NCI-H2081 (cell line): Measurements from ENCODE around the gene KIF3C.
"Not testable (repeated sequence)": the region's sequence is repeated elsewhere in the genome, so short reads cannot be mapped to it uniquely, and the experiment has no call there.

ENCODE experiments used
- DNase-seq, 2 experiments: peaks; one replicate each; lab custom pipeline; 2025; lab: John Stamatoyannopoulos, UW

KIF3C gene

GRCh38 chr2:25915944-25916772, 66.1 kb downstream of the KIF3C start:
- not testable (repeated sequence) for DNase-seq

GRCh38 chr2:25915411-25915810, 66.9 kb downstream of the KIF3C start:
- not testable (repeated sequence) for DNase-seq

GRCh38 chr2:25913696-25913973, 68.7 kb downstream of the KIF3C start:
- not testable (repeated sequence) for DNase-seq

- DNase-seq: no peak
These were observed 69.2 kb downstream of the KIF3C start for GRCh38 chr2:25912851-25913695.

DNA sequence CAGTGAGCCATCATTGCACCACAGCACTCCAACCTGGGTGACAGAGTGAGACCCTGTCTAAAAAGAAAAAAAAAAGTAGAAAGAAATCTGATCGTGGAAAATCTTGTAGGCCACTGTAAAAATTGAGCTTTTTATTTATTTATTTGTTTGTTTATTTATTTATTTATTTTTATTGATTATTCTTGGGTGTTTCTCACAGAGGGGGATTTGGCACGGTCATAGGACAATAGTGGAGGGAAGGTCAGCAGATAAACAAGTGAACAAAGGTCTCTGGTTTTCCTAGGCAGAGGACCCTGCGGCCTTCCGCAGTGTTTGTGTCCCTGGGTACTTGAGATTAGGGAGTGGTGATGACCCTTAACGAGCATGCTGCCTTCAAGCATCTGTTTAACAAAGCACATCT, 72.7 kb downstream of the KIF3C start:
- DNase-seq: not testable (repeated sequence)

DNA sequence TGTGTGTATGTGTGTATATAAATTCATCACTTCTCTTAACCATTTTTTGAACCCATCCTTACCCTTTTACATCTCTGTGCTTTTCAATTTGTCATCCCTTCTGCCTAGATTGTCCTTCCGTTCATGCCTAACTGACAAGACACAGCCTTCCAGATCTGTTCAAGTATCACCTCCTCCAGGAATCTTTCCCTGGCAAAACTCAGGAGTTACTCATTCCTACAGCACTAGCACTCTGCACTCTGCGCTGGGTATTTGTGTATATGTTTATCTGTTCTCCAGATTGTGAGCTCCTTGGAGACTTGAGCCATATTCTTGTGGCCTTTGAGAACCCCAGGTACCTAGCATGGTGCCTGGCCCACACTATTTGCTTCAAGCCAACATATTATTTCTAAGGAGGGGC, 77.2 kb downstream of the KIF3C start:
- DNase-seq: no peak

- DNase-seq: no peak
These were observed 79.0 kb downstream of the KIF3C start for GRCh38 chr2:25903216-25903776.

- no peak for DNase-seq
These were observed 82.8 kb downstream of the KIF3C start for GRCh38 chr2:25899404-25899970.

DNA sequence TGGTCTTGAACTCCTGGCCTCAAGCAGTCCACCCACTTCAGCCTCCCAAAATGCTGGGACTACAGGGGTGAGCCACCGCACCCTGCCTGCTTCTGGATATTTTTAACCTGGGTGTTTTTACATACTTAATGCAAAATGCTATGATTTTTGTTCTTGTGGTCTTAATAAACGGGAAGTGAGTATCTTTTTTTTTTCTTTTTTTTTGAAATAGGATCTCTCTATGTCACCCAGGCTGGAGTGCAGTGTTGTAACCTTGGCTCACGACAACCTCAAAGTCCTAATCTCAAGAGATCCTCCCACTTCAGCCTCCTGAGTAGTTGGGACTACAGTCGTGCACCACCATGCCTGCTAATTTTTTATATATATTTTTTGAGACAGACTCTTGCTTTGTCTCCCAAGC, 84.8 kb downstream of the KIF3C start:
- no peak for DNase-seq

- DNase-seq: not testable (repeated sequence)
These were observed 86.0 kb downstream of the KIF3C start for GRCh38 chr2:25896308-25896707.

GRCh38 chr2:25895610-25896009, 86.7 kb downstream of the KIF3C start:
- DNase-seq: no peak

DNA sequence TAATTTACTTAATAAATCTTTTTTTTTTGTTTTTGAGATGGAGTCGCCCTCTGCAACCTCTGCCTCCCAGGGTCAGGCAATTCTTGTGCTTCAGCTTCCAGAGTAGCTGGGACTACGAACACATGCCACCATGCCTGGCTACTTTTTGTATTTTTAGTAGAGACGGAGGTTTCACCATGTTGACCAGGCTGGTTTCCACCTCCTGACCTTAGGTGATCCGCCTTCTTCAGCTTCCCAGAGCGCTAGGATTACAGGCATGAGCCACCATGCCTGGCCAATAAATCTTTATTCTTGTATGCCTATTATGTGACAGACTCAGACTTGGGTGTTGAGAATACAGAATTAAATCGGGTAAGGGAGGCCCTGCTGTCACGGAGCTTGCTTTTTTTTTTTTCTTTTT, 87.3 kb downstream of the KIF3C start:
- no peak for DNase-seq

DNA sequence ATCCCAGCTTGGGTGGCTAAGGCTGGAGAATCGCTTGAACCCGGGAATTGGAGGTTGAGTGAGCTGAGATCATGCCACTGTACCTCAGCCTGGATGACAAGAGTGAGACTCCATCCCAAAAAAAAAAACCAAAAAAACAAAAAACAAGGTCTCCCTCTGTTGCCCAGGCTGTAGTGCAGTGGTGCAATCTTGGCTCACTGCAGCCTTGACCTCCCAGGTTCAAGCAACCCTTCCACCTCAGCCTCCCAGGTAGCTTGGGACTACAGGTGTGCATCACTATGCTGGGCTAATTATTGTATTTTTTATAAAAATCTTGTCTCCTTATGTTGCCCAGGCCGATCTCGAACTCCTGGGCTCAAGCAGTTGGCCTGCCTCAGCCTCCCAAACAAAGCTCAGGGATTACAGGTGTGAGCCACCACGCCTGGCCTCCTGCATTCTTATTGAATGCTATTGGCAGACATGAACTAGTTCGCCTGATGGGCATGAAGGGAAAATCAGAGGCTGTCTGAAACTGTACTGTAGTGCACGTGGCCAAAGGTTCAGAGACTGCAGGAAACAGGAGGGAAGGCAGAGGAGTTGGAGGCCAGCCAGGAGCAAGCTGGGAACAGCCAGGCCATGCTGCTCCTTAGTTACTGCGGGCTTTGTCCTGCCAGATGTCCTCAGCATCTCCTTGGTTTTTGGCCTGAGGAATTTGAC, 88.0 kb downstream of the KIF3C start:
- DNase-seq: peak; percentile 1 to 35

DNA sequence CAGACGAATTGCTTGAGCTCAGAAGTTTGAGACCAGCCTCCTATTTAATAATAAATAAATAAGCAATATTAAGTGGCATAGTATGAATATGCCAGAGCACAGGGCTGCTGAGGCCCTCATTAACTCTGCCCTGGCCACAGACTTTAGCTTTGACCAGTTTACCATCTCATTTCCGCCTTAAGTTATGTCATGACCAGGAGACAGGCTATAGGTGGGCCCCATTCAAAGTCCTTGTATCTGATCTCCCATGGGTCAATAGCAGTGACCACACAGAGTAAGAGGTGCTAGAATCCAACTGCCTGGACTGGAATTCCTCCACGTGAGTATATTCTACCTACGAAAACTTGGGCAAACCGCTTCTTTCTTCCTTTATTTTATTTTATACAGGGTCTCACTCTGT, 90.6 kb downstream of the KIF3C start:
- no peak for DNase-seq

DNA sequence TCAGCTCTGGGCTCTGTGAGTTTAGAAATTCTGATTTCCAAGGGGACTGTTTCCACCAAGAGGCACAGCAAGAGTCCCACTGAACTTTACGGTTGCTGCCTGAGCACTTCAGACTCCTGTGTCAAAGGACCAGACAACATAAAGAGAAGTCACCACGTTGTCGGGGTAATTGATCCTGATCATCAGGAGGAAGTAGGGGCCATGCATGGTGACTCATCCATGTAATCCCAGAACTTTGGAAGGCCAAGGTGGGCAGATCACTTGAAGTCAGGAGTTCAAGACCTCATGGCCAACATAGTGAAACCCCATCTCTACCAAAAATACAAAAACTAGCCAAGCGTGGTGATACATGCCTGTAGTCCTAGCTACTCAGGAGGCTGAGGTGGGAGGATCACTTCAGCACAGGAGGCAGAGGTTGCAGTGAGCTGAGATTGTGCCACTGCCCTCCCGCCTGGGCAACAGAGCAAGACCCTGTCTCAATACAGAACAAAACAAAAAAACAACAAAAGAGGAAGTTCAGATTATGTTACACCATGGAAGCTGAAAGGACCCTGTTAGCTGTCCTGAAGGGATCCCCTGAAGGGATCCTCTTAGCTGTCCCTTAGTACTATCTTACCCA, 94.6 kb downstream of the KIF3C start:
- no peak for DNase-seq

GRCh38 chr2:25885933-25886332, 96.4 kb downstream of the KIF3C start:
- no peak for DNase-seq

- DNase-seq: no peak
These were observed 100.5 kb downstream of the KIF3C start for GRCh38 chr2:25881764-25882163.

- no peak for DNase-seq
These were observed 103.1 kb downstream of the KIF3C start for GRCh38 chr2:25879133-25879730.

DNA sequence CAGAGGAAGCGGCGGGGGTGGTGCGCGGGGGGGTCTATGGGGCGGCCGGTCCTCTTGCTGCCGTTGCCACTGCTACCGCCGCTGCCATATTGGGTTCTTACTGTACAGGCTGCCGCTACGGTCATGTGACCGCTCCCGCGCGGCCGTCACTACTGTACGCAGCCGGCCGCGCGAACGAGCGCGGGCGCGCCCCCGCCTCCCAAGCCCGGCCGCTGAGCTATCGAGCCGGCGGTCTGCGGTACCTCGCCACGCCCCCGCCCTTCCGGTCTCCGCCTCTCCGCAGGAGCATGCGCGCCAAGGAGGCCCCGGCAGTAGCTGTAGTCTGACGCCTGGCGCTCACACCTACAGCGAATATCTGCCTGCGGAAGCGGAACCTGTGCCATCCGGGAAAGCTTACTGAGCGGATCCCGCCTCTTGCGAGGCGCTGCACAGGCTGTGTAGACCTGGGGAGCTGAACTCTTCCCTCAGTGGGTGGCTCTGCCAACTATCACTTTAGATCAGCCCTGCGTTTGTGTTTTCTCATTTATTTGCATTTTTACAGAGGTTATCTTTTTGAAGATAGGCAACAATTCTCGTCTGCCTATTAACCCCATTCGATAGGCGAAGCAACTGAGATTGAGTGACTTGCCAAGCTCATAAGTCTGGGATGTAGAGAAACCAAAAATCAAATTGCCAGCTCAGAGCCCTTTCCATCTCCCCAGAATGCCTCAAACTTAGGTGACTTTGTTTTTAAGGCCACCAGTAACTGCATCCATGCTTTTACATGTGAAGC, 103.8 kb downstream of the KIF3C start, which contains the start of gene ASXL2:
TSS of gene ASXL2 (minus strand) at position 127 of the 772 bp plus-strand sequence. CDS start 265 bp downstream, outside the sequence.
- peak; percentile 99 for DNase-seq
